ENCODE measurements around the gene SCN2A.

DNA sequence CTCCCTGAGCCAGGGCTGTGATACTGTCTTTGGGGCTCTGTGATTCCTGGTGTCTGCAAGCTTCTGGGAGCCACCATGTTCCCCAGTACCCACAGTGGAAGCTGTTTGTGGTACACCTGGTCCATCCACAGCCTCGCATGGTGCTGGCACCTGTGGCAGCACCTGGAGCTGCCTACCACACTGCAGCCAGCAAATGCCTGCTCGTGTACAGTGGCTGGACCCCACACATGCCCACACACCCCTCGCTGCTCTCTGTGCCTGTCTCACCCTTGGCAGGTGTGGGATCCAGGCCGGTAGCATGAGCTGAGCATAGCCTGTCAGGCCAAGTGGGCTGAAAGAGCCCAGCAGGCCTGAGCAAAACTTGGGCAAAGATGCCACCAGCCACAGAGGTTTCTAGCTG is 188.5 kb downstream of the SCN2A start:
- TF ChIP-seq, protein P1, sequence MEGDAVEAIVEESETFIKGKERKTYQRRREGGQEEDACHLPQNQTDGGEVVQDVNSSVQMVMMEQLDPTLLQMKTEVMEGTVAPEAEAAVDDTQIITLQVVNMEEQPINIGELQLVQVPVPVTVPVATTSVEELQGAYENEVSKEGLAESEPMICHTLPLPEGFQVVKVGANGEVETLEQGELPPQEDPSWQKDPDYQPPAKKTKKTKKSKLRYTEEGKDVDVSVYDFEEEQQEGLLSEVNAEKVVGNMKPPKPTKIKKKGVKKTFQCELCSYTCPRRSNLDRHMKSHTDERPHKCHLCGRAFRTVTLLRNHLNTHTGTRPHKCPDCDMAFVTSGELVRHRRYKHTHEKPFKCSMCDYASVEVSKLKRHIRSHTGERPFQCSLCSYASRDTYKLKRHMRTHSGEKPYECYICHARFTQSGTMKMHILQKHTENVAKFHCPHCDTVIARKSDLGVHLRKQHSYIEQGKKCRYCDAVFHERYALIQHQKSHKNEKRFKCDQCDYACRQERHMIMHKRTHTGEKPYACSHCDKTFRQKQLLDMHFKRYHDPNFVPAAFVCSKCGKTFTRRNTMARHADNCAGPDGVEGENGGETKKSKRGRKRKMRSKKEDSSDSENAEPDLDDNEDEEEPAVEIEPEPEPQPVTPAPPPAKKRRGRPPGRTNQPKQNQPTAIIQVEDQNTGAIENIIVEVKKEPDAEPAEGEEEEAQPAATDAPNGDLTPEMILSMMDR (conservative IDR thresholded peaks at IDR 0.05), result no peak
- no peak for TF ChIP-seq EZH2 (IDR thresholded peaks at IDR 0.05; ENCODE audit: low read depth)
